ENCODE data around the gene TNS3.

Gene TNS3

GRCh38 chr7:47231032-47231431 lies 350.9 kb downstream of the TNS3 start:
- DNase-seq (ENCODE audit: low read depth in 3 of 3), result no peak

DNA sequence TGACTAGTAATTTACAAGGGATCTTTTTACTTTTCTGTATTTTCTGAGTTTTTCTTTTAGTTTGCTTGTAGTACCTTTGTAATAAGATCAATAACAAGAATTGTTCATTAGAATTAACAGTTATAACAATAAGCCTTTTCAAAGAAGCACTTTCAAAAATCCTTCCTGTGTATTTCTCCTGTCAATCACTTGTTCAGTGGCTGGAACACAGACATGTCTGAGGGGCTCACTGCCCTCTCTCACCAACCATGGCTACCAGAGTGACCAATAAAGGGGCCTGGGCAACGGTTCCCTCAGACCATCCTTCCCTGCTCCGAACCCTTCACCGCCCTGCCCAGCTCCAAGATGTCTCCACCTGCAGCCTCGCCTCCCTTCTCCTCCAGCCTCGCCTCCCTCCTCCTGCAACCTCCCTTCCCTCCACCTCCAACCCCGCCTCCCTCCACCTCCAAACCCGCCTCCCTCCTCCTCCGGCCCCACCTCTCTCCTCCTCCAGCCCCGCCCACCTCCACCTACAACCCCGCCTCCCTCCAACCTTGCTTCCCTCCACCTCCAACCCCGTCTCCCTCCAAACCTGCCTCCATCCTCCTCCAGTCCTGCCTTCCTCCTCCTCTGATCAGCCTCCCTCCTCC lies 353.4 kb downstream of the TNS3 start:
- no peak for DNase-seq (ENCODE audit: low read depth in 3 of 3)

- DNase-seq (ENCODE audit: low read depth in 3 of 3), result no peak
These were observed 354.1 kb downstream of the TNS3 start for GRCh38 chr7:47227762-47228177.

DNA sequence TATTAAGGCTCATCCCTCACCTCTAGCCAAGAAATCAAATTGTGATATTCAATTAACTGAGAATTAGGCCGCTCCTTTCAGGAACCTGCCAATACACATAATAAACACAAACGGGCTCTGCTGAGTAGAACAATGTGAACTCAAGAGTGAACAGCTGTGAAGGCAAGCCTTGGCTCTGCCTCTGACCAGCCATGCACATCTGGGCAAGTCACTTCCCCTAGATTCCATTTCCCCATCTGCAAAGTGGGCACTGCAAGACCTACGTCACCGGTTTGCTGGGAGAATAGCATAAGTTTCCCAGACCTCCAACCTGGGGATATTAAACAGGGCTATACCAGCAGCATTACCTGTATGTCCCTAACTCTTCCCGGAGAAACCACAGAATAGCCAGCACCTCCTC lies 355.2 kb downstream of the TNS3 start:
- no peak for DNase-seq (ENCODE audit: low read depth in 3 of 3)

DNA sequence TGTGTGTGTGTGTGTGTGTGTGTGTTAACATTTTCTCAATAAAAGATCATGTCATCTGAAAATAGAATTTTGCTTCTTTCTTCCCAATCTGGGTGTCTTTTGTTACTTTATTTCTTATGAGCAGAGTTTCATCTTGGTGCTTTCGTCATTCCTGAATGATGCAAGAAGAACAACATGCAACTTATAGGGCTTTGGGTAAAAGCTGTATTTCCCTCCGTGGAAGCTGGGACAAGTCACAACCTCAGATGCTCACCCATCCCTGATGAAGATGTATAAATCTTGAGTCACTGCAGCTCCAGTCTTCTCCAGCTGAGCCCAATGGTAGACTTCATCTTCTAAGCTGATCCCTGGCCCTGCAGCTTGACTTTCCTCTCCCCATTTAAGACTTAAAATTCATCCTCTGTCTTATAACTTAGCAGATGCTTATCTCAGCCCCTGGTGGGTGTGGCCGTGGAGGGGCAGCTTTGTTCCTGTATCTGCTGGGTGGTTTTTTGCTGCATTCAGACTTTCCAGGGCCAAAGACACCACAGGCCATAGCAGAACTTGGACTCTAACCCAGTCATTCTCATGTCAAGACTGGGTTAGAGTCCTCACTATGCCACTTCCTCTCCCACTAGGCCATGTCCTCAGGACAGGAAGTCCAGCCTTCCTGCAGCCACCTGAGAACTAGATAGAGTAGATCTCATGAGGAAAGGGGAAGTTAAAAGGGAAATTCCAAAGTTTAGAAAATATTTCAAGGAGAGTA lies 356.4 kb downstream of the TNS3 start:
- DNase-seq (ENCODE audit: low read depth in 3 of 3), result no peak

All from stimulated activated CD4-positive, alpha-beta T cell treated with anti-CD3 and anti-CD28 coated beads, TNF-alpha, amount 100 ng/mL, for 4 hours (primary cell).